DND-41 (cell line): ENCODE results near the gene F2R.

Experiments
- ATAC-seq: fragments of 200-7000 bp; cut with Tn5 transposase; 3 replicates; pipeline ENCODE4 v1.9.1; 2021; ENCODE audit warnings: low read depth; ENCODE audit not compliant: insufficient read depth
- DNase-seq: peaks from one replicate; pipeline ENCODE4 v3.0.0-alpha.2; 2020
- H2AFZ ChIP-seq: 2 replicates; pipeline ENCODE4 v1.6.0; 2012; ENCODE audit warnings: low read depth, low read length
- H3K27ac ChIP-seq: 2 replicates; pipeline ENCODE4 v1.5.1; 2012; ENCODE audit warnings: low read length, inconsistent platforms
- H3K27me3 ChIP-seq: fragments of 200-600 bp; sonication (generic); 2 replicates; pipeline ENCODE4 v1.6.0; 2012; ENCODE audit warnings: low read length, mild to moderate bottlenecking, inconsistent platforms; ENCODE audit not compliant: insufficient read depth, poor library complexity
- H3K36me3 ChIP-seq: 2 replicates; pipeline ENCODE4 v1.5.1; 2012; ENCODE audit warnings: low read length, inconsistent platforms; ENCODE audit not compliant: insufficient read depth
- H3K4me1 ChIP-seq: 2 replicates; pipeline ENCODE4 v1.5.1; 2012; ENCODE audit warnings: mild to moderate bottlenecking, low read length; ENCODE audit not compliant: insufficient read depth
- H3K4me2 ChIP-seq: 2 replicates; pipeline ENCODE4 v1.6.0; 2012; ENCODE audit warnings: mild to moderate bottlenecking, moderate library complexity, low read length, inconsistent platforms; ENCODE audit not compliant: insufficient read depth
- H3K4me3 ChIP-seq, 2 experiments: fragments of 200-600 bp in 1 of 2; shearing (Covaris generic) in 1 of 2; 2 replicates each; pipeline ENCODE4 v1.5.1; 2012 to 2016; ENCODE audit warnings: inconsistent platforms in 2 of 2, low read length in 2 of 2, mild to moderate bottlenecking in 2 of 2, low read depth in 1 of 2, moderate library complexity in 1 of 2
- H3K79me2 ChIP-seq: 2 replicates; pipeline ENCODE4 v1.6.0; 2012; ENCODE audit warnings: low read length, inconsistent platforms; ENCODE audit not compliant: insufficient read depth
- H3K9ac ChIP-seq: 2 replicates; pipeline ENCODE4 v1.6.0; 2012; ENCODE audit warnings: low read depth, mild to moderate bottlenecking, inconsistent platforms, low read length, moderate library complexity
- H3K9me3 ChIP-seq: 2 replicates; pipeline ENCODE4 v1.5.1; 2012; ENCODE audit warnings: low read length, moderate library complexity, mild to moderate bottlenecking, inconsistent platforms; ENCODE audit not compliant: insufficient read depth, severe bottlenecking
- H4K20me1 ChIP-seq: 2 replicates; pipeline ENCODE4 v1.6.0; 2012; ENCODE audit warnings: low read length; ENCODE audit not compliant: insufficient read depth
- EZH2 ChIP-seq: IDR thresholded peaks from 3 replicates; pipeline ENCODE4 v1.6.1; 2012; ENCODE audit warnings: borderline replicate concordance, low read depth, mild to moderate bottlenecking, moderate library complexity, low read length, inconsistent platforms; ENCODE audit not compliant: severe bottlenecking
- TF ChIP-seq, protein P1 (sequence below): IDR thresholded peaks from 2 replicates; pipeline ENCODE4 v1.5.1; 2012; ENCODE audit warnings: borderline replicate concordance, low read length, moderate library complexity, mild to moderate bottlenecking; ENCODE audit not compliant: poor library complexity, severe bottlenecking; ENCODE audit errors: extremely low read depth

F2R gene

DNA sequence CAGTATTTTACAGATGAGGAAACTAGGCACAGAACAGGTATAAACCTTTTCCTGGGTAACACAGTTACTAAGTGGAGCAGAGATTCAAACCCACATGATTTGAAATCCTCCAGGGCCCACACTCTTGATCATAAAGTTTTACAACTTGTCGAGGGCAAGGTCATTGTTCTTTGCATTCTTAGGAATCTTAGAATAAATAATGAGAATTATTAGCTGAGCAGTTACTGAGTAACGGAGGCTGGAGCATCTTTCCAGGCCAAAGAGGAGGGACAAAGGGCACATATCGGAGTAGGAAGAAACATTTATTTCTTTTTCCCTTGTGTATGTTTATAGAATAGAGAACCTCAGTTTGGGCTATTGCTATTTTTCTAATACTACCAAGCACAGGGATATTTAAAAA lies 27.1 kb upstream of the F2R start:
- Histone ChIP-seq H3K27me3 (no peaks in the 10 kb centered on the region), H3K79me2 (no peaks in the 10 kb centered on the region), H3K36me3 (no peaks in the 10 kb centered on the region), H3K27ac (no peak overlapping the region), H2AFZ (no peak overlapping the region), H3K9me3 (no peaks in the 10 kb centered on the region), H4K20me1 (no peaks in the 10 kb centered on the region), H3K4me2 (no peak overlapping the region), H3K4me3 (no peak overlapping the region), H3K9ac (no peak overlapping the region), H3K4me1 (no peaks in the 10 kb centered on the region)
- DNase-seq (no peak), ATAC-seq (no peak)
- no peak for TF ChIP-seq EZH2
- TF ChIP-seq, protein P1, sequence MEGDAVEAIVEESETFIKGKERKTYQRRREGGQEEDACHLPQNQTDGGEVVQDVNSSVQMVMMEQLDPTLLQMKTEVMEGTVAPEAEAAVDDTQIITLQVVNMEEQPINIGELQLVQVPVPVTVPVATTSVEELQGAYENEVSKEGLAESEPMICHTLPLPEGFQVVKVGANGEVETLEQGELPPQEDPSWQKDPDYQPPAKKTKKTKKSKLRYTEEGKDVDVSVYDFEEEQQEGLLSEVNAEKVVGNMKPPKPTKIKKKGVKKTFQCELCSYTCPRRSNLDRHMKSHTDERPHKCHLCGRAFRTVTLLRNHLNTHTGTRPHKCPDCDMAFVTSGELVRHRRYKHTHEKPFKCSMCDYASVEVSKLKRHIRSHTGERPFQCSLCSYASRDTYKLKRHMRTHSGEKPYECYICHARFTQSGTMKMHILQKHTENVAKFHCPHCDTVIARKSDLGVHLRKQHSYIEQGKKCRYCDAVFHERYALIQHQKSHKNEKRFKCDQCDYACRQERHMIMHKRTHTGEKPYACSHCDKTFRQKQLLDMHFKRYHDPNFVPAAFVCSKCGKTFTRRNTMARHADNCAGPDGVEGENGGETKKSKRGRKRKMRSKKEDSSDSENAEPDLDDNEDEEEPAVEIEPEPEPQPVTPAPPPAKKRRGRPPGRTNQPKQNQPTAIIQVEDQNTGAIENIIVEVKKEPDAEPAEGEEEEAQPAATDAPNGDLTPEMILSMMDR: no peak

GRCh38 chr5:76689321-76690036 lies 26.4 kb upstream of the F2R start:
- no peak for DNase-seq
- Histone ChIP-seq H3K36me3 (no peaks in the 10 kb centered on the region), H3K4me1 (no peaks in the 10 kb centered on the region)

GRCh38 chr5:76690037-76690679 lies 25.8 kb upstream of the F2R start:
- Histone ChIP-seq H3K4me3 (no peak overlapping the region), H3K27me3 (no peaks in the 10 kb centered on the region), H3K4me1 (no peaks in the 10 kb centered on the region), H3K79me2 (no peaks in the 10 kb centered on the region), H3K27ac (no peak overlapping the region), H3K4me2 (no peak overlapping the region), H4K20me1 (no peaks in the 10 kb centered on the region), H3K36me3 (no peaks in the 10 kb centered on the region), H3K9ac (no peak overlapping the region), H3K9me3 (no peaks in the 10 kb centered on the region), H2AFZ (no peak overlapping the region)
- no peak for ATAC-seq
- TF ChIP-seq, protein P1: no peak
- TF ChIP-seq EZH2: no peak
- DNase-seq: no peak

More at GRCh38 chr5:76689321-76690036, 26.4 kb upstream of the F2R start:
- no peak for ATAC-seq
- Histone ChIP-seq H3K27me3 (no peaks in the 10 kb centered on the region), H2AFZ (no peak overlapping the region), H3K9ac (no peak overlapping the region), H3K27ac (no peak overlapping the region), H3K4me2 (no peak overlapping the region), H4K20me1 (no peaks in the 10 kb centered on the region), H3K79me2 (no peaks in the 10 kb centered on the region), H3K4me3 (no peak overlapping the region), H3K9me3 (no peaks in the 10 kb centered on the region)
- no peak for TF ChIP-seq EZH2
- TF ChIP-seq, protein P1: no peak
